HEK293 (cell line): ENCODE data around the gene KIF7.

Experiments used
- CTCF ChIA-PET: fragments of 350-600 bp; formaldehyde crosslinking; extraction: SDS; loops from one replicate; lab custom pipeline; 2021; ENCODE audit warnings: antibody characterized with exemption; lab: Yijun Ruan, JAX
- POLR2A ChIA-PET: fragments of 300-600 bp; formaldehyde crosslinking; extraction: SDS; loops from one replicate; lab custom pipeline; 2020; ENCODE audit warnings: antibody characterized with exemption, inconsistent platforms; lab: Yijun Ruan, JAX
- H3K27ac ChIP-seq: fragments of 200-500 bp; sonication (Bioruptor generic); 2 replicates; pipeline ENCODE4 v1.5.1; 2014; ENCODE audit warnings: low read depth, low read length, control low read depth, inconsistent platforms; ENCODE audit errors: extremely low read depth
- H3K36me3 ChIP-seq, 2 experiments: fragments of 200-500 bp in 1 of 2; sonication (Bioruptor generic) in 1 of 2; 1 replicate in 1 of 2; 2 replicates in 1 of 2; pipeline ENCODE4 v1.5.1; 2014 to 2017; ENCODE audit warnings: inconsistent platforms in 2 of 2, low read length in 2 of 2; ENCODE audit not compliant: control insufficient read depth in 2 of 2, insufficient read depth in 1 of 2
- H3K4me1 ChIP-seq: fragments of 200-500 bp; sonication (Bioruptor generic); 2 replicates; pipeline ENCODE4 v1.5.1; 2014; ENCODE audit warnings: mild to moderate bottlenecking, low read length, inconsistent platforms; ENCODE audit not compliant: control insufficient read depth, insufficient read depth
- H3K4me3 ChIP-seq: 2 replicates; pipeline ENCODE4 v1.5.1; 2011; ENCODE audit warnings: low read depth, mild to moderate bottlenecking, control low read depth, low read length, moderate library complexity
- H3K9me3 ChIP-seq: fragments of 200-500 bp; sonication (Bioruptor generic); 2 replicates; pipeline ENCODE4 v1.5.1; 2014; ENCODE audit warnings: low read depth, low read length, inconsistent platforms; ENCODE audit not compliant: control insufficient read depth, insufficient read depth
- CTCF ChIP-seq: fragments of 450-650 bp; formaldehyde crosslinking; IDR thresholded peaks from 2 replicates; pipeline ENCODE4 v1.5.1; 2016; ENCODE audit warnings: missing biosample characterization, missing genetic modification characterization
- PBX3 ChIP-seq: sonication (generic); formaldehyde crosslinking; IDR thresholded peaks from 2 replicates; pipeline ENCODE4 v1.8.1; 2022; ENCODE audit warnings: mild to moderate bottlenecking, moderate library complexity, missing genetic modification reagents
- PRDM1 ChIP-seq: fragments of 450-650 bp; formaldehyde crosslinking; IDR thresholded peaks from 2 replicates; pipeline ENCODE4; 2016; ENCODE audit warnings: missing biosample characterization, missing genetic modification characterization
- ZBTB44 ChIP-seq: fragments of 450-650 bp; IDR thresholded peaks from 2 replicates; pipeline ENCODE4 v1.5.1; 2018; ENCODE audit warnings: missing biosample characterization, mild to moderate bottlenecking, missing genetic modification characterization
- ZNF140 ChIP-seq: fragments of 450-650 bp; formaldehyde crosslinking; IDR thresholded peaks from 2 replicates; pipeline ENCODE4 v1.5.1; 2016; ENCODE audit warnings: missing biosample characterization, missing genetic modification characterization
- ZNF148 ChIP-seq: fragments of 450-650 bp; formaldehyde crosslinking; IDR thresholded peaks from 2 replicates; pipeline ENCODE4 v1.5.0; 2017; ENCODE audit warnings: missing biosample characterization, missing genetic modification characterization, borderline replicate concordance
- ZNF155 ChIP-seq: fragments of 450-650 bp; formaldehyde crosslinking; IDR thresholded peaks from 2 replicates; pipeline ENCODE4 v1.5.1; 2016; ENCODE audit warnings: missing biosample characterization, missing genetic modification characterization
- ZNF16 ChIP-seq: fragments of 450-650 bp; formaldehyde crosslinking; IDR thresholded peaks from 2 replicates; pipeline ENCODE4 v1.5.1; 2016; ENCODE audit warnings: low read depth, missing biosample characterization, missing genetic modification characterization
- ZNF223 ChIP-seq: fragments of 450-650 bp; formaldehyde crosslinking; IDR thresholded peaks from 2 replicates; pipeline ENCODE4 v1.5.1; 2016; ENCODE audit warnings: missing biosample characterization, missing genetic modification characterization
- ZNF501 ChIP-seq: fragments of 450-650 bp; formaldehyde crosslinking; IDR thresholded peaks from 2 replicates; pipeline ENCODE4 v1.5.1; 2016; ENCODE audit warnings: missing biosample characterization, missing genetic modification characterization
- ZNF561 ChIP-seq: fragments of 450-650 bp; IDR thresholded peaks from 2 replicates; pipeline ENCODE4 v1.5.1; 2018; ENCODE audit warnings: missing biosample characterization, missing genetic modification characterization, borderline replicate concordance
- ZNF626 ChIP-seq: fragments of 450-650 bp; sonication (Bioruptor Pico); formaldehyde crosslinking; IDR thresholded peaks from 2 replicates; pipeline ENCODE4 v1.5.1; 2018; ENCODE audit warnings: missing biosample characterization, missing genetic modification characterization, inconsistent platforms
- ZNF791 ChIP-seq: fragments of 450-650 bp; formaldehyde crosslinking; IDR thresholded peaks from 2 replicates; pipeline ENCODE4 v1.5.1; 2016; ENCODE audit warnings: missing biosample characterization, missing genetic modification characterization
- ZNF843 ChIP-seq: fragments of 450-650 bp; formaldehyde crosslinking; IDR thresholded peaks from 2 replicates; pipeline ENCODE4 v1.5.1; 2016; ENCODE audit warnings: missing biosample characterization, missing genetic modification characterization

Gene KIF7

GRCh38 chr15:89629829-89630228, 25.4 kb downstream of the KIF7 start (continued):
- no peak for TF ChIP-seq ZNF148 (tag by site-specific recombination)
- TF ChIP-seq CTCF (tag by site-specific recombination), result no peak
- TF ChIP-seq ZNF561 (tag by site-specific recombination), result no peak
- TF ChIP-seq PBX3 (CRISPR knock-in tag), result no peak

- CTCF ChIA-PET, result interaction anchor here (1.3 to 1.4 kb wide), 2 partner anchors 18 to 19 kb away, joined by 3 read pairs; no protein-coding TSS in a partner anchor
- Histone ChIP-seq H3K4me1 (no peaks in the 10 kb centered on the region), H3K36me3 (peaks cover 76 to 95% of the 10 kb centered on the region in 2 experiments), H3K9me3 (no peaks in the 10 kb centered on the region; the same call in 1 of the 2 replicates), H3K4me3 (no peak overlapping the region), H3K27ac (peak overlapping the region; percentile 24; the same call in 1 of the 2 replicates)
- no peak for TF ChIP-seq ZNF223
- TF ChIP-seq ZNF501 (tag by site-specific recombination), result no peak
- no peak for TF ChIP-seq ZNF16
- no peak for TF ChIP-seq PRDM1 (tag by site-specific recombination)
- TF ChIP-seq ZNF140, result no peak
- TF ChIP-seq ZNF843 (tag by site-specific recombination), result no peak
- no peak for TF ChIP-seq ZNF626 (tag by site-specific recombination)
- TF ChIP-seq ZNF155, result no peak
- POLR2A ChIA-PET, result interaction anchor here (0.5 kb wide), 1 partner anchor 1317 kb away, joined by 7 read pairs; no protein-coding TSS in a partner anchor
Measured at GRCh38 chr15:89628806-89629715, 26.2 kb downstream of the KIF7 start.

GRCh38 chr15:89628301-89628700, 27.0 kb downstream of the KIF7 start:
- H3K27ac ChIP-seq, result no peak overlapping the region

More at GRCh38 chr15:89628301-89628700, 27.0 kb downstream of the KIF7 start:
- no peaks in the 10 kb centered on the region for H3K4me1 ChIP-seq
- CTCF ChIA-PET, result interaction anchor here (0.6 to 1.3 kb wide), 2 partner anchors 19 to 1198 kb away, joined by 3 read pairs; no protein-coding TSS in a partner anchor
- peaks cover 75 to 97% of the 10 kb centered on the region in 2 experiments for H3K36me3 ChIP-seq
- no peak overlapping the region for H3K4me3 ChIP-seq
- TF ChIP-seq ZNF791, result no peak
- no peak for TF ChIP-seq ZBTB44 (tag by site-specific recombination)
- POLR2A ChIA-PET, result interaction anchor here (0.5 kb wide), 1 partner anchor 1318 kb away, joined by 7 read pairs; no protein-coding TSS in a partner anchor
- no peaks in the 10 kb centered on the region; the same call in 1 of the 2 replicates for H3K9me3 ChIP-seq
